ENCODE data around the gene ADAMTS12.

Gene ADAMTS12

DNA sequence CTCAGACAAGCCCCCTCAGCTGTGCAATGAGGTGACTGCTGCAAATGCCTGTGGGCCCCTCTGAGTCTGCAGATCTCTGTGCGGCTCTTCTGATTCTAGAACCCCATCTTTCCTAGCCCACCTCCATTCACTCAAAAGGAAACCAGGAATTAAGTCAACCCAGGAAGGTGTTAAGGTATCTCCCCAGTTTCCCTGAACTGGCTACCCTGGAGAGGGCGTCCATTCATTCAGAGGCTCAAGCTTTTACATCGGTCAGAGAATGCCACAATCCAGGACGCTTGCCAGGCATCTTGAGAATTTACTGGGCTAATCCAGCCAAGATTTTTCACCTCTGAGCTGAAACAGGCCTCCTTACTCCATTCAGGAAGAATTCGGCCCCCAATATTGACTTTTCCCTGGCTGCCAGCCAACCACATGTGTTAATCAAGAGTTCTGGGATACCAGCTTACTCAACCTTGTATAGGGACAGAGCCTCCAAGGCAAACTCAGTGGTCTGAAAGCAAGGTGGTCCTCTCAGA lies 889 bp upstream of the ADAMTS12 start:
- no peak overlapping the region for H2BK15ac ChIP-seq (ENCODE audit: low read length)
- peaks cover 0 to 10% of the 10 kb centered on the region in 2 donors for H3K36me3 ChIP-seq (replicated peaks in 1 of 2; ENCODE audit: control insufficient read depth in 2 of 2, insufficient read depth in 2 of 2, low read length in 2 of 2)
- no CpG with 5 or more reads among the region's 5 CpGs for WGBS, 2 donors (ENCODE audit: extremely low coverage in 2 of 2, insufficient read length in 2 of 2, insufficient replicate concordance in 1 of 2)
- no peak overlapping the region for H4K8ac ChIP-seq (ENCODE audit: low read depth, low read length)
- H3K27ac ChIP-seq (replicated peaks; ENCODE audit: low read length) = peak overlapping the region; percentile 85
- no peak overlapping the region for H4K91ac ChIP-seq (ENCODE audit: low read depth, low read length, poor library complexity)
- H2AK5ac ChIP-seq (ENCODE audit: low read depth, low read length) = no peak overlapping the region
- H3K27me3 ChIP-seq (ENCODE audit: control insufficient read depth in 3 of 3, insufficient read depth in 3 of 3, low read depth in 1 of 3, low read length in 3 of 3) = no peaks in the 10 kb centered on the region
- no peak overlapping the region for H3K9ac ChIP-seq (ENCODE audit: low read depth, low read length, poor library complexity)
- no peak overlapping the region for H2BK12ac ChIP-seq (ENCODE audit: low read length)
- peak overlapping the region in 1 of 2 donors; percentile 52 for H3K4me3 ChIP-seq (ENCODE audit: low read length in 2 of 2)
- H3K4me1 ChIP-seq (ENCODE audit: control insufficient read depth in 2 of 2, insufficient read depth in 1 of 2, low read depth in 1 of 2, low read length in 2 of 2) = peaks cover 7 to 13% of the 10 kb centered on the region in 2 donors
- H3K14ac ChIP-seq (ENCODE audit: low read length) = no peak overlapping the region
- no peak overlapping the region for H2BK5ac ChIP-seq (ENCODE audit: low read length)
- H2BK120ac ChIP-seq (ENCODE audit: low read depth, low read length) = no peak overlapping the region
- DNase-seq (ENCODE audit: low spot score) = peak; percentile 27
- no peak overlapping the region for H3K4ac ChIP-seq (ENCODE audit: low read length)
- no peak overlapping the region for H3K23ac ChIP-seq (ENCODE audit: low read depth, low read length, poor library complexity)
- H3K79me1 ChIP-seq (ENCODE audit: low read depth, low read length) = no peaks in the 10 kb centered on the region
- peak overlapping the region; percentile 31 for H3K18ac ChIP-seq (ENCODE audit: low read length)
- peak overlapping the region; percentile 58 for H3K4me2 ChIP-seq (ENCODE audit: insufficient read depth, low read length, poor library complexity, severe bottlenecking)
- peak overlapping the region; percentile 94 for H2AFZ ChIP-seq (ENCODE audit: low read length)
- H3K9me3 ChIP-seq (replicated peaks in 1 of 2; ENCODE audit: control insufficient read depth in 2 of 2, insufficient read depth in 1 of 2, low read depth in 1 of 2, low read length in 2 of 2) = peaks cover 0 to 5% of the 10 kb centered on the region in 2 donors

DNA sequence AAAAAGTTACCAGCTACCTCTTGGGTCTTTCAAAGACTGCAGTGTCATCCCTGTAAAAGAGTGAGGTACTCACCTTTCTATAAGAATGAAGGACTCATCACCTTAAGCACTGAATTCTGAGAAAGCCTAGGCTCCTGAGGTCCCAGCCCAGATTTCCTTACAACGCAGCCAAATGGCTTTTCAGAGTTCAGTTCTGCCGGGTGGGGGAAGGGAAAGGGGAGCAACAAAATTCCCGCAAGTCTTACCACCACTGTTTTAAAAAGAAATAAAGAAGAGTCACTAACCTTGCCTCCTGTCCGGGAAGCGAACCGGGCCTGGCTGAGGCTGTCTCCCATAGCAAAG lies 373 bp downstream of the ADAMTS12 start:
- H3K18ac ChIP-seq (ENCODE audit: low read length) = peak overlapping the region; percentile 83
- H3K4me1 ChIP-seq (ENCODE audit: control insufficient read depth in 2 of 2, insufficient read depth in 1 of 2, low read depth in 1 of 2, low read length in 2 of 2) = peaks cover 9 to 13% of the 10 kb centered on the region in 2 donors
- H4K91ac ChIP-seq (ENCODE audit: low read depth, low read length, poor library complexity) = no peak overlapping the region
- peaks cover 0 to 11% of the 10 kb centered on the region in 2 donors for H3K9me3 ChIP-seq (replicated peaks in 1 of 2; ENCODE audit: control insufficient read depth in 2 of 2, insufficient read depth in 1 of 2, low read depth in 1 of 2, low read length in 2 of 2)
- H3K36me3 ChIP-seq (replicated peaks in 1 of 2; ENCODE audit: control insufficient read depth in 2 of 2, insufficient read depth in 2 of 2, low read length in 2 of 2) = peaks cover 0 to 18% of the 10 kb centered on the region in 2 donors
- no peak overlapping the region for H2BK120ac ChIP-seq (ENCODE audit: low read depth, low read length)
- peak overlapping the region; percentile 94 for H2AFZ ChIP-seq (ENCODE audit: low read length)
- H3K4ac ChIP-seq (ENCODE audit: low read length) = no peak overlapping the region
- no peak overlapping the region for H3K23ac ChIP-seq (ENCODE audit: low read depth, low read length, poor library complexity)
- no peak overlapping the region for H2BK12ac ChIP-seq (ENCODE audit: low read length)
- no CpG with 5 or more reads among the region's 6 CpGs for WGBS, 2 donors (ENCODE audit: extremely low coverage in 2 of 2, insufficient read length in 2 of 2, insufficient replicate concordance in 1 of 2)
- H4K8ac ChIP-seq (ENCODE audit: low read depth, low read length) = no peak overlapping the region
- no peak overlapping the region for H3K14ac ChIP-seq (ENCODE audit: low read length)
- H3K9ac ChIP-seq (ENCODE audit: low read depth, low read length, poor library complexity) = no peak overlapping the region
- H2BK15ac ChIP-seq (ENCODE audit: low read length) = no peak overlapping the region
- peak overlapping the region; percentile 58 for H3K4me2 ChIP-seq (ENCODE audit: insufficient read depth, low read length, poor library complexity, severe bottlenecking)
- no peak overlapping the region for H2AK5ac ChIP-seq (ENCODE audit: low read depth, low read length)
- no peak for DNase-seq (ENCODE audit: low spot score)
- peak overlapping the region; percentile 52 to 82 for H3K4me3 ChIP-seq (ENCODE audit: low read length in 2 of 2)
- no peak overlapping the region for H2BK5ac ChIP-seq (ENCODE audit: low read length)
- peak overlapping the region; percentile 72 for H3K27ac ChIP-seq (replicated peaks; ENCODE audit: low read length)
- no peaks in the 10 kb centered on the region for H3K79me1 ChIP-seq (ENCODE audit: low read depth, low read length)
- H3K27me3 ChIP-seq (ENCODE audit: control insufficient read depth in 3 of 3, insufficient read depth in 3 of 3, low read depth in 1 of 3, low read length in 3 of 3) = no peaks in the 10 kb centered on the region

GRCh38 chr5:33890131-33891032 lies 1.4 kb downstream of the ADAMTS12 start:
- Histone ChIP-seq H3K4ac (ENCODE audit: low read length) (no peak overlapping the region), H3K4me1 (ENCODE audit: control insufficient read depth in 2 of 2, insufficient read depth in 1 of 2, low read depth in 1 of 2, low read length in 2 of 2) (peaks cover 13% of the 10 kb centered on the region in 2 donors), H3K4me3 (ENCODE audit: low read length in 2 of 2) (peak overlapping the region; percentile 52 to 71), H3K9me3 (replicated peaks in 1 of 2; ENCODE audit: control insufficient read depth in 2 of 2, insufficient read depth in 1 of 2, low read depth in 1 of 2, low read length in 2 of 2) (peaks cover 0 to 11% of the 10 kb centered on the region in 2 donors), H2AK5ac (ENCODE audit: low read depth, low read length) (no peak overlapping the region), H2BK12ac (ENCODE audit: low read length) (no peak overlapping the region), H4K8ac (ENCODE audit: low read depth, low read length) (no peak overlapping the region), H4K91ac (ENCODE audit: low read depth, low read length, poor library complexity) (no peak overlapping the region), H3K23ac (ENCODE audit: low read depth, low read length, poor library complexity) (no peak overlapping the region), H2BK5ac (ENCODE audit: low read length) (no peak overlapping the region), H3K27ac (replicated peaks; ENCODE audit: low read length) (peak overlapping the region; percentile 65), H3K14ac (ENCODE audit: low read length) (no peak overlapping the region), H2BK15ac (ENCODE audit: low read length) (no peak overlapping the region), H2BK120ac (ENCODE audit: low read depth, low read length) (no peak overlapping the region), H3K18ac (ENCODE audit: low read length) (no peak overlapping the region), H3K9ac (ENCODE audit: low read depth, low read length, poor library complexity) (peak overlapping the region; percentile 78), H3K79me1 (ENCODE audit: low read depth, low read length) (peaks cover 3% of the 10 kb centered on the region), H3K36me3 (replicated peaks in 1 of 2; ENCODE audit: control insufficient read depth in 2 of 2, insufficient read depth in 2 of 2, low read length in 2 of 2) (peaks cover 0 to 27% of the 10 kb centered on the region in 2 donors), H3K27me3 (ENCODE audit: control insufficient read depth in 3 of 3, insufficient read depth in 3 of 3, low read depth in 1 of 3, low read length in 3 of 3) (no peaks in the 10 kb centered on the region), H2AFZ (ENCODE audit: low read length) (peak overlapping the region; percentile 94), H3K4me2 (ENCODE audit: insufficient read depth, low read length, poor library complexity, severe bottlenecking) (peak overlapping the region; percentile 58)
- WGBS, 2 donors (ENCODE audit: extremely low coverage in 2 of 2, insufficient read length in 2 of 2, insufficient replicate concordance in 1 of 2) = no CpG with 5 or more reads among the region's 12 CpGs
- DNase-seq (ENCODE audit: low spot score) = no peak

GRCh38 chr5:33888587-33888986 lies 3.2 kb downstream of the ADAMTS12 start:
- Histone ChIP-seq H3K18ac (ENCODE audit: low read length) (no peak overlapping the region), H3K36me3 (replicated peaks in 1 of 2; ENCODE audit: control insufficient read depth in 2 of 2, insufficient read depth in 2 of 2, low read length in 2 of 2) (peaks cover 0 to 39% of the 10 kb centered on the region in 2 donors), H3K4ac (ENCODE audit: low read length) (no peak overlapping the region), H2AFZ (ENCODE audit: low read length) (no peak overlapping the region), H3K27me3 (ENCODE audit: control insufficient read depth in 3 of 3, insufficient read depth in 3 of 3, low read depth in 1 of 3, low read length in 3 of 3) (no peaks in the 10 kb centered on the region), H3K9me3 (replicated peaks in 1 of 2; ENCODE audit: control insufficient read depth in 2 of 2, insufficient read depth in 1 of 2, low read depth in 1 of 2, low read length in 2 of 2) (peaks cover 0 to 11% of the 10 kb centered on the region in 2 donors), H4K91ac (ENCODE audit: low read depth, low read length, poor library complexity) (no peak overlapping the region), H3K23ac (ENCODE audit: low read depth, low read length, poor library complexity) (no peak overlapping the region), H2BK120ac (ENCODE audit: low read depth, low read length) (no peak overlapping the region), H2BK5ac (ENCODE audit: low read length) (no peak overlapping the region), H3K4me3 (ENCODE audit: low read length in 2 of 2) (no peak overlapping the region), H3K14ac (ENCODE audit: low read length) (no peak overlapping the region), H3K9ac (ENCODE audit: low read depth, low read length, poor library complexity) (no peak overlapping the region), H2BK12ac (ENCODE audit: low read length) (no peak overlapping the region), H3K4me2 (ENCODE audit: insufficient read depth, low read length, poor library complexity, severe bottlenecking) (no peak overlapping the region), H2AK5ac (ENCODE audit: low read depth, low read length) (no peak overlapping the region), H4K8ac (ENCODE audit: low read depth, low read length) (no peak overlapping the region), H3K79me1 (ENCODE audit: low read depth, low read length) (peaks cover 3% of the 10 kb centered on the region), H3K4me1 (ENCODE audit: control insufficient read depth in 2 of 2, insufficient read depth in 1 of 2, low read depth in 1 of 2, low read length in 2 of 2) (peaks cover 13 to 17% of the 10 kb centered on the region in 2 donors), H3K27ac (replicated peaks; ENCODE audit: low read length) (no peak overlapping the region), H2BK15ac (ENCODE audit: low read length) (no peak overlapping the region)
- no CpG with 5 or more reads among the region's 4 CpGs for WGBS, 2 donors (ENCODE audit: extremely low coverage in 2 of 2, insufficient read length in 2 of 2, insufficient replicate concordance in 1 of 2)
- no peak for DNase-seq (ENCODE audit: low spot score)
